Activated T-cell treated with anti-CD3 and anti-CD28 coated beads for 24 hours (primary cell): ENCODE measurements around the gene TCHH.
"Not testable (repeated sequence)": the region's sequence is repeated elsewhere in the genome, so short reads cannot be mapped to it uniquely, and the experiment has no call there.

ENCODE experiments used
- DNase-seq: peaks from one replicate; pipeline ENCODE4 v3.0.0-alpha.2; 2020; ENCODE audit warnings: low read depth

Gene TCHH, protein sequence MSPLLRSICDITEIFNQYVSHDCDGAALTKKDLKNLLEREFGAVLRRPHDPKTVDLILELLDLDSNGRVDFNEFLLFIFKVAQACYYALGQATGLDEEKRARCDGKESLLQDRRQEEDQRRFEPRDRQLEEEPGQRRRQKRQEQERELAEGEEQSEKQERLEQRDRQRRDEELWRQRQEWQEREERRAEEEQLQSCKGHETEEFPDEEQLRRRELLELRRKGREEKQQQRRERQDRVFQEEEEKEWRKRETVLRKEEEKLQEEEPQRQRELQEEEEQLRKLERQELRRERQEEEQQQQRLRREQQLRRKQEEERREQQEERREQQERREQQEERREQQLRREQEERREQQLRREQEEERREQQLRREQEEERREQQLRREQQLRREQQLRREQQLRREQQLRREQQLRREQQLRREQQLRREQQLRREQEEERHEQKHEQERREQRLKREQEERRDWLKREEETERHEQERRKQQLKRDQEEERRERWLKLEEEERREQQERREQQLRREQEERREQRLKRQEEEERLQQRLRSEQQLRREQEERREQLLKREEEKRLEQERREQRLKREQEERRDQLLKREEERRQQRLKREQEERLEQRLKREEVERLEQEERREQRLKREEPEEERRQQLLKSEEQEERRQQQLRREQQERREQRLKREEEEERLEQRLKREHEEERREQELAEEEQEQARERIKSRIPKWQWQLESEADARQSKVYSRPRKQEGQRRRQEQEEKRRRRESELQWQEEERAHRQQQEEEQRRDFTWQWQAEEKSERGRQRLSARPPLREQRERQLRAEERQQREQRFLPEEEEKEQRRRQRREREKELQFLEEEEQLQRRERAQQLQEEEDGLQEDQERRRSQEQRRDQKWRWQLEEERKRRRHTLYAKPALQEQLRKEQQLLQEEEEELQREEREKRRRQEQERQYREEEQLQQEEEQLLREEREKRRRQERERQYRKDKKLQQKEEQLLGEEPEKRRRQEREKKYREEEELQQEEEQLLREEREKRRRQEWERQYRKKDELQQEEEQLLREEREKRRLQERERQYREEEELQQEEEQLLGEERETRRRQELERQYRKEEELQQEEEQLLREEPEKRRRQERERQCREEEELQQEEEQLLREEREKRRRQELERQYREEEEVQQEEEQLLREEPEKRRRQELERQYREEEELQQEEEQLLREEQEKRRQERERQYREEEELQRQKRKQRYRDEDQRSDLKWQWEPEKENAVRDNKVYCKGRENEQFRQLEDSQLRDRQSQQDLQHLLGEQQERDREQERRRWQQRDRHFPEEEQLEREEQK (N-terminal part only)

GRCh38 chr1:152115344-152115743 is at the start of gene TCHH:
Gene TCHH, minus strand, starts transcription at chr1:152115444. Its CDS starts 1,364 bp downstream, at chr1:152114080.
- no peak for DNase-seq

DNA sequence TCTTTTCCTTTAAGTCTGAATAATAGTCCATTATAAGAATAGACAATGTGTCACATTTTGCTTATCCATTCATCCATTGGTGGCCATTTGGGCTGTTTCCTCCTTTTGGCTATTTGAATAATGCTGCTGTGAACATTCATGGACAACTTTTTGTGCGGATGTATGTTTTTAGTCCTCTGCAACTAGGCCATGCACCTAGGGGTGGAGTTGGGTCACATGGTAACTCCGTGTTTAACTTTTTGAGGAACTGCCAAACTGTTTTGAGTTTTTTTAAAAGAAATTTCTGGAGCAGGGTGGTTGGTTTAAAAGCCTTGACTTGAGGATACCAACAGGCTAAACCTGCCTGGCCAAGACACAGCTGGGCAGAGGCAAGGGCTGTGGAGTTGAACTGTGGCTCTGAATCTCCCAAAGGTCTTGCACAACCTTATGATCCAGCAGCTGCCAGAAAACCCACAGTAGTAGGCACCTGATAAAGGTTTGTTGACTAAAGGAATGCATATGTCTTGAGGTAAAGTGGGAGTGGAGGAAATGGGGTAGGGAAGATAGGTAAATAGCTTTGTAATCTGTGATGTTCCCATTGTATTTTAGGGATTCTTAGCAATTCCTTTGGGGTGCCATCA is 49.4 kb upstream of the TCHH start:
- DNase-seq = no peak

GRCh38 chr1:152162792-152163463 is 47.7 kb upstream of the TCHH start:
- DNase-seq = no peak

GRCh38 chr1:152160576-152160975 is 45.3 kb upstream of the TCHH start:
- DNase-seq = no peak

GRCh38 chr1:152159144-152159543 is 43.9 kb upstream of the TCHH start, which contains the start of gene RPTN:
Gene RPTN, minus strand, starts transcription at chr1:152159228. Its CDS starts 1,339 bp downstream, at chr1:152157889.
- no peak for DNase-seq

GRCh38 chr1:152153996-152154395 is 38.8 kb upstream of the TCHH start:
- no peak for DNase-seq

DNA sequence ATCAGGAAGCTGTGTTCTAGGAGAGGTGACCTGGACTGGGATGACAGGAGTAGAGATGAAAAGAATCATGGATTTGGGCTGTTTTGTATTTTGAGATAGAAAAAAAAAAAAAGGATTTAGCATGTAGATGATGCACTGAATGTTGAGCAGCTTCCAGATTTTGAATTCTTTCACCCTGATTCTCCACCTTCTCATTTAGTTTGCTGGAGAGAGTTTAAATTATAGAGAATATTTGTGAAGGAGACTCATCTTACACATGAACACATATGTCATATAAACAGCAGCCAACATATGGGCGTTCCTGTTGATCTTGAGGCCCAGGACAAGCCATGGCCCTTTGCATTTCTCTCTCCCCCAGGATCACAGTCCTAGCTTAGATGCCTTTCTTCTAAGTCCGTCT is 36.4 kb upstream of the TCHH start:
- no peak for DNase-seq

GRCh38 chr1:152148981-152149380 is 33.7 kb upstream of the TCHH start:
- no peak for DNase-seq

- no peak for DNase-seq
Observed at GRCh38 chr1:152148051-152148450, 32.8 kb upstream of the TCHH start.

DNA sequence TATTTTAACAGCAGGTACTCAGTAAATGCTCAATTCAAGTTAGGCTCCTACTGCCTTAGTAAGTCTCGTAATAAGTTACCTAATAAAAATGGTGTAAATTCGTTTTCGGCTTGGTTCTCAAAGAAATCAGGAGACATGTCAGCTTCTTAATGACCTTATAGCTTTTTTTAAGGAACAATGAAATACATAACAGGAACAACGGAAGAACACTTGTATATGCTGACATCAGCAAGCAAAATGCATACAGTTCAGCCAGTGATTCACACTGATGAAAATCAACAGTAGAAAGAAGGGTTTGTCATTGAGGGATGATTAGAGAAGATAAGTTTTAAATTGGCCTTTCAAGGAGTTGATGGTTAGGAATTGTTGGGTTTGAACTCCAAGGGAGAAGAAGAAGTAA is 30.5 kb upstream of the TCHH start:
- DNase-seq = no peak

- DNase-seq = not testable (repeated sequence)
Observed at GRCh38 chr1:152144674-152145183, 29.5 kb upstream of the TCHH start.

DNA sequence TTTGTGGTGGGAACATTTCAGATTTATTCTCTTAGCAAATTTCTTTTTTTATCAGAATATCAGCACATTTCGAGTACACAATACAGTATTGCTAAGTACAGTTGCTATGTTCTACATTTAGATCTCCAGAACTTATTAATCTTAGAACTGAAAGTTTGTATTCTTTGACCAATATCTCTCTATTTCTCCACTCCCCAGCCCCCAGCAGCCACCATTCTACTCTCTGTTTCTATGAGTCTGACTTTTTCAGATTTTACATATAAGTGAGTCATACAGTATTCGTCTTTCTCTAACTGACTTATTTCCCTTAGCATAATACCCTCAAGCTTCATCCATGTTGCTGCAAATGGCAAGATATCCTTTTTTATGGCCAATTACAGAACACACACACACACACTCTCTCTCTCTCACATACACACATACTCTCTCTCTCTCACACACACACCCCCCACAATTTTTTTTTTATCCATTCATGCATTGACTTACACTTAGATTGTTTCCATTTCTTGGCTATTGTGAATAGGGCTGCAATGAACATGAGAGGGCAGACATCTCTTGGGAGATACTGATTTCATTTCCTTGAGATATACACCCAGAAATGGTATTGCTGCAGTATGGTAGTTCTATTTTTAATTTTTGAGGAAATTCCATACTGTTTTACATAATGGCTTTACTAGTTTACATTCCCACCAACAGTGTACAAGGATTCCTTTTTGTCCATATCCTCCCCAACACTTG is 28.1 kb upstream of the TCHH start:
- DNase-seq = peak; percentile 11

DNA sequence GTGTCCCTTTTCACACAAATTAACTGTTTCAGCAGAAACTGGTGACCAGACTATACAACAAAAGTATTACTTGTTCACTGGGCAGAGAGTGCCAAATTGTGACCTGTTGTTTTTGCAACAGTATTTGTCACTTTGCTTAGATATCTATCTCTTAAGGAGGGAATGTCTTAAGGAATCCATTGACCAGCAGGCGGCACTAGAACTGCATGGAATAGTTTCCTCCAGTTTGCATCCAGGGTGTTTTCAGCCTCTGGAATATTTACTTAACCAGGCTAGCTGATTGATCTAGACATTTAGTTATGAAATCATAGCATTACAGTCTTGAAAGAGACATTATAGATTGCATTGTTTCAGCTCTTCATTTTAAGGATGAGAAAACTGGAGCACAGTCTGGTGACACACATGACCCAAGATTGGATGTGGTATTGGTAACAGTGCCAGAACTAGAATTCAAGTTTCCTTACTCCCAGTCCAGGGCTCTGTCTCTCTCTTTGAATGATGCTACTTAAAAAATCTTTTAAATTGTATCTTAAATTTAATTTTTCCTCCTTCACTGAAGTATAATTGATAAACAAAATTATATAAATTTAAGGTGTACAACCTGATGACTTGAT is 26.8 kb upstream of the TCHH start:
- DNase-seq = no peak

DNA sequence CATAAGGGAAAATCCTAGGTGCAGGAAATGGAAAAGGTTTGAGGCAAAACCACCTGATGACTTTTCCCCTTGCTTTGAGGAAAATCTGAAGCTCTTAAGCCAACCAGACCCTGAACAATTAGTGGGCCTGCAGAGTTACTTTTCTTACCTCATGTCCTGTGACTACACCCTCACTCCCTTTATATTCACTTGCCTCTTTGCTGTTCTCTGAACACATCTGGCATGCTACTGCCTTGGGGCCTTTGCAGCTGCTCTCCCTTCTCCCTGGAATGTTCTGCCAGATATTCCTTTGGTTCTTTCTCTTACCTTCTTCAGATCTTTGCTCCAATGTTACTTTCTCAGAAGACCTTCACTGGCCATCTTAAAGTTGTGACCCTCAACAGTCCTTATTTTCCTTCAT is 22.0 kb upstream of the TCHH start:
- no peak for DNase-seq

GRCh38 chr1:152130186-152130585 is 14.9 kb upstream of the TCHH start:
- no peak for DNase-seq

GRCh38 chr1:152127673-152128072 is 12.4 kb upstream of the TCHH start:
- DNase-seq = no peak

GRCh38 chr1:152125834-152126443 is 10.7 kb upstream of the TCHH start:
- no peak for DNase-seq

DNA sequence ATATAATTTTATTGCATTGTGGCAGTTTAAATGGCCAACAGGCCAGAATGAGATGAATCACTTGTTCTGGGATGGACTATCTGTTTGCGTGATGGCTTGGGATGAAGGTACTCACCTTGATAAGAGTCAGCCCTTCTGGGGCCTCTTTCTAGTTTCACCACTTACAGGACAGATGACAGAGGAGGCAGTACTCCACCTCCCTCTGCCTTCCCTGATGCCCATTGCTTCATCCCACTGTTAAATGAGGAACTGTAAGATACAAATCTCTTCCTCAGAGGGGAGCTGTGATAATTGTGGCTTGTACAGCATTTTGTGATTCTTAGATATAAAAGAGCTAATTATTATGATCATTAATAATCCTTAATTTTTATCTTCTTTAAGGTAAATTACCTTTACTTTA is 3.7 kb upstream of the TCHH start:
- DNase-seq = no peak

DNA sequence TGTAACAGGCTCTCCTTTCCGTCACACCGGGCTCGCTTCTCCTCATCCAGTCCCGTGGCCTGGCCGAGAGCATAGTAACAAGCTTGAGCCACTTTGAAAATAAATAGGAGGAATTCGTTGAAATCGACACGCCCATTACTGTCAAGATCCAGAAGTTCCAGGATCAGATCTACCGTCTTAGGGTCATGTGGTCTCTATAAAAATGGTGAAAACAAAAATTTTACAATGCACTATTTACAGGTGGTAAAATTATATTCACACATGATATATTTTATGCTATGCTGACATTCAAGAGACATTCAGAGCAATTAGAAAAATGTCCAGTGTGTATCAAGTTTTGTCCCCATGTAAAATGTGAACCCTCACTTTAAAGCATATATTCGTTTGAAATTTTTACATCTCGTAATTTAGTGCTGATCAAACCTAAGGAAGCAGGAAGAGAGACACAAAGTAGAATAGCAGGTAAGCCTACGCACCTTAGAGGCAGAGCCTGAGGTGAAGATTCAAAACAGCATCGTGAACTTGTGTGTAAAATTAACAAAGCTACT is 2.3 kb downstream of the TCHH start:
- DNase-seq = no peak
